ENCODE results near the gene GLI3. TPM values are rescaled to one million over a fixed set of nuclear protein-coding genes. Genes with fewer than 3 reads are reported as not detected.

The GLI3 gene
- total RNA-seq, 1 experiment from 2014 or later: not detected

GRCh38 chr7:42161719-42162118 lies 75.3 kb downstream of the GLI3 start:
- H3F3A ChIP-seq (ENCODE audit: insufficient read depth, low read depth): no peaks in the 10 kb centered on the region
- no peak overlapping the region for H3K27ac ChIP-seq
- H3K4me1 ChIP-seq (replicated peaks; ENCODE audit: insufficient read depth): no peaks in the 10 kb centered on the region
- no peak overlapping the region for H3K4me3 ChIP-seq
- H3K9me2 ChIP-seq (ENCODE audit: insufficient read depth): no peaks in the 10 kb centered on the region
- H3K4me2 ChIP-seq: no peak overlapping the region
- H3K36me3 ChIP-seq (ENCODE audit: low read depth): no peaks in the 10 kb centered on the region
- TF ChIP-seq, protein P1, sequence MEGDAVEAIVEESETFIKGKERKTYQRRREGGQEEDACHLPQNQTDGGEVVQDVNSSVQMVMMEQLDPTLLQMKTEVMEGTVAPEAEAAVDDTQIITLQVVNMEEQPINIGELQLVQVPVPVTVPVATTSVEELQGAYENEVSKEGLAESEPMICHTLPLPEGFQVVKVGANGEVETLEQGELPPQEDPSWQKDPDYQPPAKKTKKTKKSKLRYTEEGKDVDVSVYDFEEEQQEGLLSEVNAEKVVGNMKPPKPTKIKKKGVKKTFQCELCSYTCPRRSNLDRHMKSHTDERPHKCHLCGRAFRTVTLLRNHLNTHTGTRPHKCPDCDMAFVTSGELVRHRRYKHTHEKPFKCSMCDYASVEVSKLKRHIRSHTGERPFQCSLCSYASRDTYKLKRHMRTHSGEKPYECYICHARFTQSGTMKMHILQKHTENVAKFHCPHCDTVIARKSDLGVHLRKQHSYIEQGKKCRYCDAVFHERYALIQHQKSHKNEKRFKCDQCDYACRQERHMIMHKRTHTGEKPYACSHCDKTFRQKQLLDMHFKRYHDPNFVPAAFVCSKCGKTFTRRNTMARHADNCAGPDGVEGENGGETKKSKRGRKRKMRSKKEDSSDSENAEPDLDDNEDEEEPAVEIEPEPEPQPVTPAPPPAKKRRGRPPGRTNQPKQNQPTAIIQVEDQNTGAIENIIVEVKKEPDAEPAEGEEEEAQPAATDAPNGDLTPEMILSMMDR (conservative IDR thresholded peaks at IDR 0.05): no peak
- no peak for TF ChIP-seq EZH2 (IDR thresholded peaks at IDR 0.05; ENCODE audit: low read depth)
- intact Hi-C loops (cut with micrococcal nuclease; ENCODE audit: unreplicated experiment): no loop called here
- ChIA-PET POLR2A (ENCODE audit: unreplicated experiment) (no interaction called here), CTCF (no interaction called here)
- H3K79me2 ChIP-seq (ENCODE audit: low read depth): no peaks in the 10 kb centered on the region
- no peak overlapping the region for H2AFZ ChIP-seq
- H3K27me3 ChIP-seq (ENCODE audit: insufficient read depth, low read depth): no peaks in the 10 kb centered on the region
- no peaks in the 10 kb centered on the region for H4K20me1 ChIP-seq (ENCODE audit: insufficient read depth)
- no TSS peak for BruUV-seq (replicated peaks)
- no peaks in the 10 kb centered on the region for H3K9me3 ChIP-seq (ENCODE audit: insufficient read depth, low read depth)
- no peak for DNase-seq

DNA sequence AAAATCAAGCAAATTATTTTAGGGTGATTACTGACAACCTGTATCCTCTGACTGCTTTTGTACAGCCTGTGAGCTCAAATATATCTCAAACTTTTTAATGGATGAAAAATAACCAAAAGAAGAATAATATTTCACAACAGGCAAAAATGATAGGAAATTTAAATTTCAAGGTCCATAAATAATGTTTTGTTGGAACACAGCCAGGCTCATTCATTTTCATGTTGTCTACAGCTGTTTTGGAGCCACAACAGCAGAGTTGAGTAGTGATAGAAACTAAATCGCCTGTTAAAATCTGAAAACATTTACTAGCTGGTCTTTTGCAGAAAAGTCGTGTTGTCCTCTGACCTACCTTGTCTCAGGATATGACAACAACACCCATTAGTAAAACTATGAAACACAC lies 75.9 kb downstream of the GLI3 start:
- Histone ChIP-seq H3K9me3 (ENCODE audit: insufficient read depth, low read depth) (no peaks in the 10 kb centered on the region), H3K27ac (no peak overlapping the region), H3K9me2 (ENCODE audit: insufficient read depth) (no peaks in the 10 kb centered on the region), H3K4me3 (no peak overlapping the region), H3K4me2 (no peak overlapping the region), H3K36me3 (ENCODE audit: low read depth) (no peaks in the 10 kb centered on the region), H3F3A (ENCODE audit: insufficient read depth, low read depth) (no peaks in the 10 kb centered on the region), H4K20me1 (ENCODE audit: insufficient read depth) (no peaks in the 10 kb centered on the region), H3K27me3 (ENCODE audit: insufficient read depth, low read depth) (peaks cover 5% of the 10 kb centered on the region; the same call in 1 of the 2 replicates), H3K79me2 (ENCODE audit: low read depth) (no peaks in the 10 kb centered on the region), H2AFZ (no peak overlapping the region), H3K4me1 (replicated peaks; ENCODE audit: insufficient read depth) (no peaks in the 10 kb centered on the region)
- DNase-seq: no peak
- TF ChIP-seq, protein P1 (conservative IDR thresholded peaks at IDR 0.05): no peak
- TF ChIP-seq EZH2 (IDR thresholded peaks at IDR 0.05; ENCODE audit: low read depth): no peak
- ChIA-PET POLR2A (ENCODE audit: unreplicated experiment) (no interaction called here), CTCF (no interaction called here)
- BruUV-seq (replicated peaks): no TSS peak
- intact Hi-C loops (cut with micrococcal nuclease; ENCODE audit: unreplicated experiment): no loop called here

DNA sequence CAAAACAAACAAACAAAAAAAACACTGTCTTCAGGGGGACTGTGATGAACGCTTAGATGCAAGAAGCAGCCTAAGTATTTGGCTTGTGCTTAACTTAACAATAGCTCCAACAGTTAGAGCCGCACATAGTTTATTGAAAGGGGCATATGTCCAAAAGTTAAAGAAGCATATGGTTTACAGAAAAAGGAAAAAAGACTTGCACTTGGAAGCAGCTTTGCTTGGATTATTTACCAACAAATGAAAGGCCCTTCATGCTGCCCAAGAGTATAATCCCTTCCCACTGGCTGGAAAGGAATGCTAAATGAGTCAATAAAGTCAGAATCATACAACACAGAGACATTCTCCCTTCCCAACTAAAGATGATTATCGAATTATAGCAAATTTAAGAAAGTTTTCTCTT lies 77.9 kb downstream of the GLI3 start:
- Histone ChIP-seq H3F3A (ENCODE audit: insufficient read depth, low read depth) (no peaks in the 10 kb centered on the region), H3K4me2 (no peak overlapping the region), H3K79me2 (ENCODE audit: low read depth) (no peaks in the 10 kb centered on the region), H3K27me3 (ENCODE audit: insufficient read depth, low read depth) (peaks cover 25% of the 10 kb centered on the region), H4K20me1 (ENCODE audit: insufficient read depth) (no peaks in the 10 kb centered on the region), H2AFZ (no peak overlapping the region), H3K4me3 (no peak overlapping the region), H3K9me3 (ENCODE audit: insufficient read depth, low read depth) (no peaks in the 10 kb centered on the region), H3K4me1 (replicated peaks; ENCODE audit: insufficient read depth) (no peaks in the 10 kb centered on the region), H3K36me3 (ENCODE audit: low read depth) (no peaks in the 10 kb centered on the region), H3K27ac (no peak overlapping the region), H3K9me2 (ENCODE audit: insufficient read depth) (no peaks in the 10 kb centered on the region)
- DNase-seq: no peak
- ChIA-PET CTCF (no interaction called here), POLR2A (ENCODE audit: unreplicated experiment) (no interaction called here)
- intact Hi-C loops (cut with micrococcal nuclease; ENCODE audit: unreplicated experiment): no loop called here
- BruUV-seq (replicated peaks): no TSS peak
- TF ChIP-seq, protein P1 (conservative IDR thresholded peaks at IDR 0.05): no peak
